A549 (cell line): ENCODE measurements around the gene ACE. TPM values are rescaled to one million over a fixed set of nuclear protein-coding genes. Genes with fewer than 3 reads are reported as not detected.

Source experiments
- ATAC-seq, 2 experiments: fragments of 200-7000 bp in 1 of 2; fragments of >200 bp in 1 of 2; cut with Nextera tagmentation in 1 of 2; cut with Tn5 transposase in 1 of 2; 3 replicates each; pipeline versions ENCODE4 v1.8.0 to v1.9.1; 2018 to 2020; ENCODE audit warnings: mild to moderate bottlenecking in 1 of 2, moderate library complexity in 1 of 2
- CTCF ChIA-PET: fragments of 300-600 bp; sonication (Branson Sonifier 250); formaldehyde crosslinking; extraction: SDS; loops from one replicate; lab custom pipeline; 2021; ENCODE audit warnings: antibody characterized with exemption, inconsistent platforms; lab: Yijun Ruan, JAX
- POLR2A ChIA-PET: fragments of 350-600 bp; formaldehyde crosslinking; extraction: SDS; loops from one replicate; lab custom pipeline; 2021; ENCODE audit warnings: antibody characterized with exemption, inconsistent platforms; lab: Yijun Ruan, JAX
- DNase-seq, 2 experiments: peaks; one replicate each; pipeline versions ENCODE4 v3.0.0 to v3.0.0-alpha.2; 2011 to 2016; ENCODE audit warnings: low read depth in 1 of 2, low spot score in 1 of 2
- FAIRE-seq: peaks from 2 replicates; lab custom pipeline; 2011; peaks lifted over from hg19 to GRCh38; lab: Jason Lieb, UNC
- H3K27ac ChIP-seq, 2 experiments: fragments of >200 bp; sonication (Bioruptor Twin); formaldehyde crosslinking; 3 replicates each; pipeline ENCODE4 v1.5.1; 2016 to 2017
- H3K4me1 ChIP-seq: fragments of >200 bp; sonication (Bioruptor Twin); formaldehyde crosslinking; 3 replicates; pipeline ENCODE4 v1.6.1; 2016
- H3K4me2 ChIP-seq: fragments of >200 bp; sonication (Bioruptor Twin); formaldehyde crosslinking; 3 replicates; pipeline ENCODE4 v1.6.1; 2016
- H3K4me3 ChIP-seq: fragments of >200 bp; sonication (Bioruptor Twin); formaldehyde crosslinking; 3 replicates; pipeline ENCODE4 v1.5.1; 2016
- H3K9me3 ChIP-seq: fragments of >200 bp; sonication (Bioruptor Twin); formaldehyde crosslinking; 3 replicates; pipeline ENCODE4 v1.6.1; 2016
- CBX8 ChIP-seq: fragments of 200-600 bp; sonication (generic); IDR thresholded peaks from 2 replicates; pipeline ENCODE4 v1.6.1; 2016
- CHD4 ChIP-seq: fragments of 200-600 bp; sonication (generic); IDR thresholded peaks from 2 replicates; pipeline ENCODE4 v1.6.1; 2016; ENCODE audit warnings: antibody characterized with exemption, mild to moderate bottlenecking, borderline replicate concordance
- EHF ChIP-seq: fragments of 250-450 bp; sonication (Bioruptor Pico); IDR thresholded peaks from 2 replicates; pipeline ENCODE4 v1.5.0; 2020; ENCODE audit warnings: mild to moderate bottlenecking
- FOXS1 ChIP-seq: fragments of 250-450 bp; sonication (Bioruptor Pico); IDR thresholded peaks from 2 replicates; pipeline ENCODE4 v1.5.0; 2020; ENCODE audit warnings: mild to moderate bottlenecking, moderate library complexity
- GATA3 ChIP-seq: IDR thresholded peaks from 2 replicates; pipeline ENCODE4 v1.6.1; 2012; ENCODE audit warnings: borderline replicate concordance
- HEYL ChIP-seq: fragments of 250-450 bp; sonication (Bioruptor Pico); IDR thresholded peaks from 2 replicates; pipeline ENCODE4 v1.8.0; 2021; ENCODE audit warnings: mild to moderate bottlenecking, moderate library complexity
- HOXB13 ChIP-seq: fragments of 250-450 bp; sonication (Bioruptor Pico); IDR thresholded peaks from 2 replicates; pipeline ENCODE4 v1.5.0; 2020; ENCODE audit warnings: low read depth, mild to moderate bottlenecking, moderate library complexity
- HOXB5 ChIP-seq: fragments of 250-450 bp; sonication (Bioruptor Pico); IDR thresholded peaks from 2 replicates; pipeline ENCODE4 v1.5.0; 2020; ENCODE audit warnings: mild to moderate bottlenecking, moderate library complexity
- KDM5A ChIP-seq: fragments of 200-600 bp; sonication (generic); IDR thresholded peaks from 2 replicates; pipeline ENCODE4 v1.6.1; 2016; ENCODE audit warnings: antibody characterized with exemption, mild to moderate bottlenecking
- MAFK ChIP-seq: fragments of 450-650 bp; IDR thresholded peaks from 2 replicates; pipeline ENCODE4 v1.6.1; 2014; ENCODE audit not compliant: partially characterized antibody
- MAZ ChIP-seq: fragments of 150-350 bp; IDR thresholded peaks from 2 replicates; pipeline ENCODE4 v1.6.1; 2014; ENCODE audit warnings: antibody characterized with exemption, low read depth, low read length, borderline replicate concordance
- NR3C1 ChIP-seq: fragments of >200 bp; sonication (Bioruptor Twin); formaldehyde crosslinking; IDR thresholded peaks from 3 replicates; pipeline ENCODE4 v1.6.1; 2017
- POLR2A ChIP-seq: IDR thresholded peaks from 2 replicates; pipeline ENCODE4 v1.6.1; 2012; ENCODE audit warnings: mild to moderate bottlenecking, low read length
- RAD21 ChIP-seq, 2 experiments: fragments of >200 bp in 1 of 2; sonication (Bioruptor Twin) in 1 of 2; formaldehyde crosslinking in 1 of 2; IDR thresholded peaks in 1 of 2; conservative IDR thresholded peaks in 1 of 2; 2 replicates in 1 of 2; 3 replicates in 1 of 2; pipeline ENCODE4 v1.6.1; 2012 to 2018; ENCODE audit warnings: inconsistent platforms in 1 of 2
- RCOR1 ChIP-seq: fragments of 150-350 bp; IDR thresholded peaks from 2 replicates; pipeline ENCODE4 v1.6.1; 2014; ENCODE audit warnings: antibody characterized with exemption, low read length, low read depth
- TFCP2L1 ChIP-seq: fragments of 250-450 bp; sonication (Bioruptor Pico); IDR thresholded peaks from 2 replicates; pipeline ENCODE4 v1.5.0; 2021; ENCODE audit warnings: mild to moderate bottlenecking
- ZSCAN20 ChIP-seq: fragments of 250-450 bp; sonication (Bioruptor Pico); IDR thresholded peaks from 2 replicates; pipeline ENCODE4 v1.8.0; 2022; ENCODE audit warnings: mild to moderate bottlenecking, moderate library complexity
- WGBS: methylation state at CpG from one replicate; pipeline ENCODE4 v1.1.6; 2017; ENCODE audit errors: missing lambda C conversion rate; 5-methylcytosine and 5-hydroxymethylcytosine counted together
- polyA minus RNA-seq: library from RNA; depleted of rRNA, polyadenylated mRNA; stranded (reverse); fragments of >200 nt; gene quantifications from 2 replicates; pipeline ENCODE4 v1.2.3, GENCODE V29; 2011; rRNA and poly(A)+ RNA removed
- polyA plus RNA-seq, 4 experiments: library from polyadenylated mRNA; depleted of rRNA in 3 of 4; stranded (reverse); fragments of >200 nt; fragmentation: RNase III in 1 of 4; extraction: RNeasy Plus Mini Kit Qiagen cat#74134 plus additional on column Dnase treatment in 1 of 4; gene quantifications; 2 replicates in 3 of 4; 3 replicates in 1 of 4; pipeline ENCODE4 v1.2.3, GENCODE V29; 2011 to 2017
- TF ChIP-seq, protein P1 (sequence below): IDR thresholded peaks from 2 replicates; pipeline ENCODE4 v1.6.1; 2012
- TF ChIP-seq, protein P2 (sequence below): IDR thresholded peaks from 2 replicates; pipeline ENCODE4 v1.6.1; 2012; ENCODE audit warnings: low read depth, borderline replicate concordance
- TF ChIP-seq, protein P3 (sequence below): fragments of 200-600 bp; sonication (generic); IDR thresholded peaks from 2 replicates; pipeline ENCODE4 v1.6.1; 2016; ENCODE audit warnings: antibody characterized with exemption, mild to moderate bottlenecking, moderate library complexity
- TF ChIP-seq, protein P4 (sequence below): fragments of 250-450 bp; sonication (Bioruptor Pico); IDR thresholded peaks from 2 replicates; pipeline ENCODE4 v1.5.0; 2021; ENCODE audit warnings: mild to moderate bottlenecking, moderate library complexity, borderline replicate concordance
- TF ChIP-seq, protein P5 (sequence below): fragments of >200 bp; sonication (Bioruptor Twin); formaldehyde crosslinking; IDR thresholded peaks from 3 replicates; pipeline ENCODE4 v1.6.1; 2016

Gene ACE
- polyA plus RNA-seq (2011; rRNA removed) (0.22 and 0.38 TPM in 2 replicates), polyA plus RNA-seq (2017; fragmentation: RNase III; extraction: RNeasy Plus Mini Kit Qiagen cat#74134 plus additional on column Dnase treatment) (0.31 to 0.52 TPM (median 0.32 TPM) in 3 replicates), polyA minus RNA-seq (1.4 and 1.9 TPM in 2 replicates)
- polyA plus RNA-seq (2012; cell fraction: cytosol; rRNA removed): 0.26 and 0.45 TPM in 2 replicates
- polyA plus RNA-seq (2012; cell fraction: nucleus; rRNA removed): 0.81 and 1.6 TPM in 2 replicates

DNA sequence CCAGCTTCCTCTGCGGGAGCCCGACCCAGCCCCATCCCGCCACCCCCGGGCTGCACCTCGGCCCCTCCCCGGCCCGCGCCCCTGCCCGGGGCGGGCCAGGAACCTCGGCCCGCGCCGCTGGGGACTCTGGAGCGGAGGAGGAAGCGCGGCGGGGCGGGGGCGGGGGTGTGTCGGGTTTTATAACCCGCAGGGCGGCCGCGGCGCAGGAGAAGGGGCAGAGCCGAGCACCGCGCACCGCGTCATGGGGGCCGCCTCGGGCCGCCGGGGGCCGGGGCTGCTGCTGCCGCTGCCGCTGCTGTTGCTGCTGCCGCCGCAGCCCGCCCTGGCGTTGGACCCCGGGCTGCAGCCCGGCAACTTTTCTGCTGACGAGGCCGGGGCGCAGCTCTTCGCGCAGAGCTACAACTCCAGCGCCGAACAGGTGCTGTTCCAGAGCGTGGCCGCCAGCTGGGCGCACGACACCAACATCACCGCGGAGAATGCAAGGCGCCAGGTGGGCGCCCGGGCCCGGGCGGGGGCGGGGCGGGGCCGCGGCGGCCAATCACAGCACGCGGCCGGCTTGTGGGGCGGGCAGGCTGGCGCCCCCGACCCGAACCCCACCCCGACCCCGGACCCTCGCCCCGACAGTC is at the start of gene ACE:
ACE (plus strand) TSS at position 208 of the 626 bp plus-strand sequence; CDS start at position 242, 34 bp downstream.
- Histone ChIP-seq H3K27ac (peak within 1 kb of the TSS; percentile 55 to 77; a peak in 5 of 6 replicates), H3K9me3 (no peaks in the 10 kb centered on the region), H3K4me3 (peak within 1 kb of the TSS; percentile 63), H3K4me1 (peaks cover 13% of the 10 kb centered on the region), H3K4me2 (peak within 1 kb of the TSS; percentile 100)
- ChIA-PET CTCF (interaction anchor here (3.3 to 13.8 kb wide), 8 partner anchors 11 to 135 kb away, joined by 14 to 347 read pairs (median 43); partner anchors contain the start of gene CYB561), POLR2A (no interaction called here)
- ATAC-seq (peak; percentile 11 to 54; a peak in 4 of 6 replicates), FAIRE-seq (no peak), DNase-seq (peak; percentile 58 to 62)
- WGBS: 5% methylated on average over 4 of the region's 78 CpGs
- TF ChIP-seq MAZ (no peak), GATA3 (no peak), MAFK (peak; percentile 24), CBX8 (no peak), CHD4 (no peak), NR3C1 (no peak)
- TF ChIP-seq, protein P1, sequence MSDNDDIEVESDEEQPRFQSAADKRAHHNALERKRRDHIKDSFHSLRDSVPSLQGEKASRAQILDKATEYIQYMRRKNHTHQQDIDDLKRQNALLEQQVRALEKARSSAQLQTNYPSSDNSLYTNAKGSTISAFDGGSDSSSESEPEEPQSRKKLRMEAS: peak; percentile 50; the same call in 1 of the 2 replicates
- TF ChIP-seq, protein P2, sequence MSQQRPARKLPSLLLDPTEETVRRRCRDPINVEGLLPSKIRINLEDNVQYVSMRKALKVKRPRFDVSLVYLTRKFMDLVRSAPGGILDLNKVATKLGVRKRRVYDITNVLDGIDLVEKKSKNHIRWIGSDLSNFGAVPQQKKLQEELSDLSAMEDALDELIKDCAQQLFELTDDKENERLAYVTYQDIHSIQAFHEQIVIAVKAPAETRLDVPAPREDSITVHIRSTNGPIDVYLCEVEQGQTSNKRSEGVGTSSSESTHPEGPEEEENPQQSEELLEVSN: peak; percentile 26; the same call in 1 of the 2 replicates

DNA sequence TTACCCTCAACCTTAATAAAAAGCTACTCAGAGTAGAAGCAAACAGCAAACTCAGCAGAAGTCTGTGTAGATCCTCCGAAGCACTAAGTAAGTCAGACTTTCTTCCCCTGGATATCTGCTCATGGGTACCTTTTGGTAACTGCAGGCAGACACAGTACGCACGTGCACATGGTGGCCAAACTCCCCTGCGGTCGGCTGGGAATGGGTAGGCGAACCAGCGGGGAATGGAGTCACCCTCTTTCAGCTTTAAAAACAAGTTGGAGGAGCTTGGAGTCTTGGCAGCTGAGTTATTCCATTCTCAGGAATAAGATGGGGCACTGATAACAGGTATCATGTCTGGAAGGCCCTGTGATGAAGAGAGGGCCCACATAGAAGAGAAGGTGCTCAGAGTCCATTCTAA is 47.1 kb upstream of the ACE start:
- FAIRE-seq: no peak
- ChIA-PET POLR2A (no interaction called here), CTCF (interaction anchor here (1.6 to 22.0 kb wide), 7 partner anchors 14 to 758 kb away, joined by 3 to 364 read pairs (median 38); partner anchors contain the start of genes ACE and CYB561)

DNA sequence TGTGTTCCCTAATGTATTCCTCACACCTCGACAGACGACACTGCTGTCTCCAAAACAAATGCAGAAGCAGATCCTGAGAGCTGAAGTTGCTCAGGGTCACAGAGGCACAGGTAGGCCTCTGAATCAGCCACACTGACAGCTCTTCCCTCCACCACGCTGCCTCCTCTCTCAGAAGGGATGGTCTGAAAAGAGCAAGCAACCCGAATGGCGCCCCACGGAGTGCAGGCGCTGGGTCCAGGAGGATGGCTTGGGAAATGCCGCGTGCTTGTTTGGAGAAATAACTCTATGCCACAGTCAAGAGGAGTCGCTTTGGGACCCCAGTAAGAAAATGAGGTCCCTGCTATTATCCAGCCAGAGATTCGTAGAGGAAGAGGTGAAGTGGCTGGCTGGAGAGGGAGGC is 46.6 kb upstream of the ACE start:
- H3K4me2 ChIP-seq: no peak overlapping the region
- TF ChIP-seq ZSCAN20 (no peak), HOXB5 (no peak), RCOR1 (no peak), HOXB13 (CRISPR knock-in tag) (no peak), EHF (CRISPR knock-in tag) (no peak), POLR2A (no peak), RAD21 (conservative IDR thresholded peaks at IDR 0.05 in 1 of 2, IDR thresholded peaks at IDR 0.05 in 1 of 2) (no peak), NR3C1 (no peak), CHD4 (no peak), FOXS1 (CRISPR knock-in tag) (no peak), HEYL (CRISPR knock-in tag) (no peak), KDM5A (no peak), TFCP2L1 (CRISPR knock-in tag) (no peak)
- TF ChIP-seq, protein P3, sequence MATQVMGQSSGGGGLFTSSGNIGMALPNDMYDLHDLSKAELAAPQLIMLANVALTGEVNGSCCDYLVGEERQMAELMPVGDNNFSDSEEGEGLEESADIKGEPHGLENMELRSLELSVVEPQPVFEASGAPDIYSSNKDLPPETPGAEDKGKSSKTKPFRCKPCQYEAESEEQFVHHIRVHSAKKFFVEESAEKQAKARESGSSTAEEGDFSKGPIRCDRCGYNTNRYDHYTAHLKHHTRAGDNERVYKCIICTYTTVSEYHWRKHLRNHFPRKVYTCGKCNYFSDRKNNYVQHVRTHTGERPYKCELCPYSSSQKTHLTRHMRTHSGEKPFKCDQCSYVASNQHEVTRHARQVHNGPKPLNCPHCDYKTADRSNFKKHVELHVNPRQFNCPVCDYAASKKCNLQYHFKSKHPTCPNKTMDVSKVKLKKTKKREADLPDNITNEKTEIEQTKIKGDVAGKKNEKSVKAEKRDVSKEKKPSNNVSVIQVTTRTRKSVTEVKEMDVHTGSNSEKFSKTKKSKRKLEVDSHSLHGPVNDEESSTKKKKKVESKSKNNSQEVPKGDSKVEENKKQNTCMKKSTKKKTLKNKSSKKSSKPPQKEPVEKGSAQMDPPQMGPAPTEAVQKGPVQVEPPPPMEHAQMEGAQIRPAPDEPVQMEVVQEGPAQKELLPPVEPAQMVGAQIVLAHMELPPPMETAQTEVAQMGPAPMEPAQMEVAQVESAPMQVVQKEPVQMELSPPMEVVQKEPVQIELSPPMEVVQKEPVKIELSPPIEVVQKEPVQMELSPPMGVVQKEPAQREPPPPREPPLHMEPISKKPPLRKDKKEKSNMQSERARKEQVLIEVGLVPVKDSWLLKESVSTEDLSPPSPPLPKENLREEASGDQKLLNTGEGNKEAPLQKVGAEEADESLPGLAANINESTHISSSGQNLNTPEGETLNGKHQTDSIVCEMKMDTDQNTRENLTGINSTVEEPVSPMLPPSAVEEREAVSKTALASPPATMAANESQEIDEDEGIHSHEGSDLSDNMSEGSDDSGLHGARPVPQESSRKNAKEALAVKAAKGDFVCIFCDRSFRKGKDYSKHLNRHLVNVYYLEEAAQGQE: no peak
- TF ChIP-seq, protein P4, sequence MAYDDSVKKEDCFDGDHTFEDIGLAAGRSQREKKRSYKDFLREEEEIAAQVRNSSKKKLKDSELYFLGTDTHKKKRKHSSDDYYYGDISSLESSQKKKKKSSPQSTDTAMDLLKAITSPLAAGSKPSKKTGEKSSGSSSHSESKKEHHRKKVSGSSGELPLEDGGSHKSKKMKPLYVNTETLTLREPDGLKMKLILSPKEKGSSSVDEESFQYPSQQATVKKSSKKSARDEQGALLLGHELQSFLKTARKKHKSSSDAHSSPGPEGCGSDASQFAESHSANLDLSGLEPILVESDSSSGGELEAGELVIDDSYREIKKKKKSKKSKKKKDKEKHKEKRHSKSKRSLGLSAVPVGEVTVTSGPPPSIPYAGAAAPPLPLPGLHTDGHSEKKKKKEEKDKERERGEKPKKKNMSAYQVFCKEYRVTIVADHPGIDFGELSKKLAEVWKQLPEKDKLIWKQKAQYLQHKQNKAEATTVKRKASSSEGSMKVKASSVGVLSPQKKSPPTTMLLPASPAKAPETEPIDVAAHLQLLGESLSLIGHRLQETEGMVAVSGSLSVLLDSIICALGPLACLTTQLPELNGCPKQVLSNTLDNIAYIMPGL (CRISPR knock-in tag): no peak
- TF ChIP-seq, protein P2: no peak
- TF ChIP-seq, all 56 proteins: peak for 0
- Histone ChIP-seq H3K4me1 (peaks cover 39% of the 10 kb centered on the region), H3K4me3 (no peak overlapping the region), H3K9me3 (no peaks in the 10 kb centered on the region), H3K27ac (no peak overlapping the region)
- ATAC-seq (no peak), DNase-seq (no peak), FAIRE-seq (no peak)
- ChIA-PET POLR2A (no interaction called here), CTCF (interaction anchor here (1.7 to 22.0 kb wide), 6 partner anchors 14 to 758 kb away, joined by 3 to 364 read pairs (median 187); partner anchors contain the start of genes ACE and CYB561)
- 94% methylated on average over 11 of the region's 11 CpGs for WGBS

More for the DNA sequence above, 47.1 kb upstream of the ACE start:
- Histone ChIP-seq H3K27ac (no peak overlapping the region), H3K4me3 (no peak overlapping the region), H3K4me2 (no peak overlapping the region), H3K4me1 (peaks cover 35% of the 10 kb centered on the region), H3K9me3 (no peaks in the 10 kb centered on the region)
- DNase-seq (no peak), ATAC-seq (no peak)
- TF ChIP-seq MAFK: peak; percentile 30
- TF ChIP-seq, protein P5, sequence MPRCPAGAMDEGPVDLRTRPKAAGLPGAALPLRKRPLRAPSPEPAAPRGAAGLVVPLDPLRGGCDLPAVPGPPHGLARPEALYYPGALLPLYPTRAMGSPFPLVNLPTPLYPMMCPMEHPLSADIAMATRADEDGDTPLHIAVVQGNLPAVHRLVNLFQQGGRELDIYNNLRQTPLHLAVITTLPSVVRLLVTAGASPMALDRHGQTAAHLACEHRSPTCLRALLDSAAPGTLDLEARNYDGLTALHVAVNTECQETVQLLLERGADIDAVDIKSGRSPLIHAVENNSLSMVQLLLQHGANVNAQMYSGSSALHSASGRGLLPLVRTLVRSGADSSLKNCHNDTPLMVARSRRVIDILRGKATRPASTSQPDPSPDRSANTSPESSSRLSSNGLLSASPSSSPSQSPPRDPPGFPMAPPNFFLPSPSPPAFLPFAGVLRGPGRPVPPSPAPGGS: no peak
- 93% methylated on average over 7 of the region's 7 CpGs for WGBS
